ENCODE data around the gene FNIP1.

DNA sequence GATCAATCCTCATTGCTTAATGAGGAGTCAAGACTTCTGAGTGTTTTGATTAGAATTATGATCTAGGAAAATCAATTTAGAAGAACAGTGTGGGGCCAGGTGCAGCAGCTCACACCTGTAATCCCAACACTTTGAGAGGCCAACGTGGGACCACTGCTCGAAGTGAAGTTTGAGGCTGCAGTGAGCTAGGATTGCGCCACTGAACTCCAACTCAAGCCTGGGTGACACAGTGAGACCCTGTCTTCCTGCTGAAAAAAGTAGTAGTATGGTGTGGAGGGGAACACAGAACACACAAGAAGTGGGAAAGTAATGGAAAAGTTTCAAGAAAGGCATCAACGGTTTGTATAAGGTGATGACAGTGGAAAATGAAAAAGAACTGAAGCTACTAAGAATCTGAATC, 9.1 kb downstream of the FNIP1 start:
- TF ChIP-seq, protein P1, sequence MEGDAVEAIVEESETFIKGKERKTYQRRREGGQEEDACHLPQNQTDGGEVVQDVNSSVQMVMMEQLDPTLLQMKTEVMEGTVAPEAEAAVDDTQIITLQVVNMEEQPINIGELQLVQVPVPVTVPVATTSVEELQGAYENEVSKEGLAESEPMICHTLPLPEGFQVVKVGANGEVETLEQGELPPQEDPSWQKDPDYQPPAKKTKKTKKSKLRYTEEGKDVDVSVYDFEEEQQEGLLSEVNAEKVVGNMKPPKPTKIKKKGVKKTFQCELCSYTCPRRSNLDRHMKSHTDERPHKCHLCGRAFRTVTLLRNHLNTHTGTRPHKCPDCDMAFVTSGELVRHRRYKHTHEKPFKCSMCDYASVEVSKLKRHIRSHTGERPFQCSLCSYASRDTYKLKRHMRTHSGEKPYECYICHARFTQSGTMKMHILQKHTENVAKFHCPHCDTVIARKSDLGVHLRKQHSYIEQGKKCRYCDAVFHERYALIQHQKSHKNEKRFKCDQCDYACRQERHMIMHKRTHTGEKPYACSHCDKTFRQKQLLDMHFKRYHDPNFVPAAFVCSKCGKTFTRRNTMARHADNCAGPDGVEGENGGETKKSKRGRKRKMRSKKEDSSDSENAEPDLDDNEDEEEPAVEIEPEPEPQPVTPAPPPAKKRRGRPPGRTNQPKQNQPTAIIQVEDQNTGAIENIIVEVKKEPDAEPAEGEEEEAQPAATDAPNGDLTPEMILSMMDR (IDR thresholded peaks at IDR 0.05), result no peak
- TF ChIP-seq EZH2 (IDR thresholded peaks at IDR 0.05; ENCODE audit: borderline replicate concordance, insufficient read depth, low read depth, low read length, poor library complexity, severe bottlenecking), result no peak
